Femur (tissue), 1 donor: ENCODE measurements around the gene RENBP.

Source experiments
- DNase-seq: peaks from one replicate; pipeline ENCODE4 v3.0.0-alpha.2; 2017

RENBP gene

DNA sequence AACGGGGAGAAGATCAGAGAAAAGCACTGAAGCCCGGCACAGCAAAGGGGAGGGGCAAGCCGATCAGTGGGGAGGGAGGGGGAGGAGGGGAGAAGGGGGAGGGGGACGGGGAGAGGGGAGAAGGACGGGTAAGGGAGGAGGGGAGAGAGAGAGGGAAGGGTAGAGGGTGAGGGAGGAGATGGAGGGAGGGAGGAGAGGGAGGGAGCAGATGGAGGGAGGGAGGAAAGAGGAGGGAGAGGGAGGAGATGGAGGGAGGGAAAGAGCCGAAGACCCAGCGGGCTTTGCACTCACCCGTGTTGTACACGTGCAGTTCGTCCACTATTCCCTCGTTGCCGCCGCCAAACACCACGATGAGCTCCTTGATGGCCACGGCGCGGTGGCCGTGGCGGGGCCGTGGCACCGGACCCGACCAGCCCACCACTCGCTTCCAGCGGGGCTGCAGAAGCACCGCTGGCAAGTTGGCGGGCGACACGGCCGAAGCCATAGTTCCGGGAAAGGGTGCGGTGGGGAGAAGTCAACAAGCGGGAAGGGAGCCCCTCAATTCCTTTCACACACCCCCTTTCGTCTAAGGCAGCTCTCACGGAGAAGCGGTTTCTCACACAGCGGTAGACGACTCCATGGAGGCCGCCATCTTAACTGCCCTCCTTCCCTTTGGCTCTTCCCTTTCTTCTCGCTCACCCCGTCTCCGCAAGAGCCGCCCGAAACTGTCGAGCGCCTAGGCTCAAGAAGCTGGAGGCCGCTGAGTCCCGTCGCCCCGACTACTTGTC lies 26.1 kb upstream of the RENBP start:
- peak; percentile 76 for DNase-seq

DNA sequence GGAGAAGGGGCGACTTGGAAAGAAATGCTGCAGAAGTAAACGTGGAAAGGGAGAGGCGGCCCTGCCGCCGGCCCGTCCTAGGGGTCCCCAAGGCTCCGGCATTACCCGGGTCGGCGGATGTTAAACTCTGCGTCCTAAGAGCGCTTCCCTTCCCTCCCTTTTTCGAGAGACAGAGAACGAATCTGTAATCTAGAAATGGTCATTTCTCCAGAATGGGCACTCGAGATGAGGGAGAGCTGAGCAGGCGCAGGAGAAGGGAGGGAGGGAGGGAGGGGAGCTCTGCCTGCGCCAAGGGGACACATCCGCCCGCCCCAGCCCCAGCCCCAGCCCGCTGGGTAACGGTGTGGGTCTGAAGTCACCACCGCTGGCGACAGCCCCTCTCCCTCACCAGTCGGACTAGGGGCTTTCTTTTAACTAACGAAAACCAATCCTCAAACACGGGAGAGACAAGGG lies 25.5 kb upstream of the RENBP start:
- no peak for DNase-seq

DNA sequence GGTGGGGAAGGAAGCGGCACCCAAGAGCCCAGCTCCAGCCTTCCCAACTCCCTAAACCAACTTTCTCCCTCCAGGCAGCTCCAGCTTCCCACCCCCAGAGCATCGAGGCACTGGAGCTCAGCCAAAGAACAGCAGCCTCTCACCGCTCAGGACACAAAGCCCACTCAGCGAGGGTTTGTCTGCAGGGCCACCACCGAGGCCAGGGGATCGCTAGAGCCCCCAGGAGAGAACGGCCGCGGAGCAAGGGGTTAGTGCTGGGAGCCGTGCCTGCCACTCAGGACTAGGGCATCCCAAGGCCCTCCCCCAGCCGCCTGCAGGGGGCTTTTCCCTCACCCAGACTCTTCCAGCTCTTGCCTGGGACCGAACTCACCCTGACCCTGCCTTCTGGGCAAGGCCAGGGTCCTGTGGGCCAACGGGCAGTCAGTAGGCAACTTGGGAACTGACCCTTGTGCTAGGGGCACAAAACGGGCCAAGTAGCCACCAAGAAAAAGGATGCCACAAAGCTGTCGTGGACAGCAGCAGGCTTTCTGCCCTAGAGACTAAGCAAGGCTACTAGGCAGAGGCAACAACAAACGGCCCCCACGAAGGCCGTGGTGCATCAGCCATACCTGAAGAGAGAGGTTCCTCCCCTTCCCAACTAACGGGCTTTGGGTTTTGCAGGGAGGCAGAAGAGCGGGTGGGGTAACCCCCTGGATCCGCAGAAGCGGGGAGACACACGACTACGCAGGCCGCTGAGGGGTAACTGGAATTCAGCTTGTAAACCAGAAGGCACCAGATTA lies 24.9 kb upstream of the RENBP start:
- DNase-seq: peak; percentile 32

DNA sequence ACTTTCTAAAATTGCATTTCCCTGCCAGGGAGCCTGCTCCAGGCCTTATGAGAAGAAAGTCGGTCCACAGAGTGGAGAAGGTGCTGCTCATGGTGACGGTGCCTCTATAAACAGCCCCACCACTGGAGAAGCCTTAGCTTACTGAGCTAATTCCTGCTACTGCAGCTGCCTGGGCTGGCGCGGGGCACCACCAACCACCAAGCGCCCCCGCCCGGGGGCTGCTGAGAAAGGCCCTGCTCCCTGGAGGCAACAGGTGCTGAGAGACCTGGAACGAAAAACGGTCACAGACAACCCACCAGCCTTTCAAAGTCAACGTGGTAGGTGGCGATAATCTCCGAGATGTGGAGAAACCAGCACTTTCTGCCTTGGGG lies 24.3 kb upstream of the RENBP start:
- no peak for DNase-seq

DNA sequence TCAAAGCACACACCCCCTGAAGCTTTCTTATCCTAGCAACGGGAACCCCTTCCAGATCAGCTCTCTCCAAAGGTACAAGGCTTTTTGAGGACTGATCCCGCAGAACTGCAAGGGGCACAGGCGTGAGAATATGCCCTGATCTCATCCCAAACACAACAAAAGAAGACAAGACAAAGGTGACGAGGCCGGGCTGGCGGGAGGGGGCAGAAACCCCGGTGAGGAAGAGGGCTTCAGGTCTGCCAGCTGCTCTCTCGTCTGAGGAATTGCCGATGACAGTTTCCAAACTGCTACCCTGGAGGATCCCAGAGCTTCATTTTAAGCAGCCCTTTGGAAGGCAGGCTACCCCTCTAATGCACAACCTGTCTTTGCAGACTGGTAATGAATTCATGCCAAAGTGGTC lies 23.8 kb upstream of the RENBP start:
- DNase-seq: no peak

DNA sequence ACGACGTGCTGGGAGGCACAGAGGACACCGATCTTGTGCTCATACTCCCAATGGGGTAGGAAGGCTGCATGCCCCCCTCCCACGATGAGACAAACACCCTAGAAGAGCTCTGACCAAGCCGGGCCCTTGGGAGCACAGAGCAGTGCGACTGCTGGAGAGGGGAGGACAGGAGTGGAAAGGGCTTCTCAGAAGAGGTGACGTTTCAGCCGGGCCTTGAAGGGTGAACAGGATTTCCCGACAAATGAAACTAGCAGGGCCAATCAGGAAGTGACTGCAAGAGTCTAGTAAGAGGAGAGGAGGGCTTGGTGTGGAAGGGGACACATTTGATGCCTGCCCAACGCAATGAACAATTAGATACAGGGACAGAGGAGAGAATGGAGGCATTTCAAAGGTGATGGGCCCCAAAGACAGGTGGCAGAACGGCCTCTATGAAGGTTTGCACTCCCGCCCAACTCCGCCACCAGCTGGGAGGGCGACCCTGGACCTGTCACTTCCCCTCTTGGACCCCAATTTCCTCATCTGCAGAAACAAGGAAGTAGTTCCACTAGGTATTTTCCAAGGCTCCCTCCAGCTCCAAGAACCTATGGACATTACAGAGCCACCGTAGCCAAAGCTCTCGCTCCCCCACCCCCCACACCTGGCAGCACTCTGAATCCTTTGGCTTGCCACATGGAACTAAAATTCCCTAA lies 23.2 kb upstream of the RENBP start:
- DNase-seq: no peak

DNA sequence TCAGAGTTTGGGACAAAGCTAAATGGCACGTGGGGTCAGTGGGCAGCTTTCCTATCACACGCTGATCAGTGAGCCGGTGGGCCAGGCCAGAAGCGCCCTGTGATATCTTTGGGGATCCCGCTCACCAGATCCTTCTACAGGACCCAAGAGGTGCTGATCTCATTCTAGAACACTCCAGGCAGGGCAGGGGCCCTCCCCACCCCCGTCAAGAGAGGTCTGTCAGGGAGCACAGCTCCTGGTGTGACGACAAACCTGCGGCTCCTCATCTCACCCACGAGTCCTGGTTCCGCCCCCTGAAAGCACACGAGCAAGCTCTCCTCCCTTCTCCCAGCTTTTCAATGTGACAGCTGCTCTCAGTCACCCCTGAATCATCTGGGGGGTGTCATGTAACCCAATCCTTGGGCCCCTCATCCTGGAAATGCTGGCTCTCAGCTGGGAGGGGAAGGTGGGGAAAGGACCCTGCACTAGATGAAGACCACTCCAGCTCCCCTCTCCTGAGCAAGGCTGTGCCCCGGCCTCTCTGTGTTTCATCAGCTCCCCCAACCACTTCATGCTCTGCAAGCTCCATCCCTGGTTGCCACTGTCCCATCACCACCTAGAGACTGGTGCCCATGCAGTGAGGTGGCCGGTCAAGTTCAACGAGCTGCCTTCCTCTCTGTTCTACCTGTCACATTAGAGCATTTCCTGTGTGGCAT lies 22.5 kb upstream of the RENBP start:
- DNase-seq: no peak

DNA sequence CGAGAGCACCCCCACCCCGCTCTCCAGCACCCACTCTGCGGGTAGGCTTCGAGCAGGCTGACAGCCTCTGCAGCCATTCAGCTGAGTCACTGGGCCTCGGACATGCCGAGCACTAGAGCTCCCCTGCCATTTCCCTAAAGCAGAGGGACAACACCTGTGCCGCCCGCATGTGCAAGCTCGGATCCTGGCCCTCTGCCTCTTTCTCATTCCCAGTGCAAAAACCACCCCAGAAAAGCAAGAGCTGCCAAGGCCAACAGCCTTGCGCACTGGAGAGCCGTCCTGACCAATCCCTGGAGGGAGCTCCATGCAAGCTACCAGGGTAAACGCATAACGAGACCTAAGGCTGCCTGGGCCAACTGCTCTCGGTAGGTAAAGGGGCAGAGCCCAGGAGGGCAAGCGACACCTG lies 21.8 kb upstream of the RENBP start:
- DNase-seq: no peak

DNA sequence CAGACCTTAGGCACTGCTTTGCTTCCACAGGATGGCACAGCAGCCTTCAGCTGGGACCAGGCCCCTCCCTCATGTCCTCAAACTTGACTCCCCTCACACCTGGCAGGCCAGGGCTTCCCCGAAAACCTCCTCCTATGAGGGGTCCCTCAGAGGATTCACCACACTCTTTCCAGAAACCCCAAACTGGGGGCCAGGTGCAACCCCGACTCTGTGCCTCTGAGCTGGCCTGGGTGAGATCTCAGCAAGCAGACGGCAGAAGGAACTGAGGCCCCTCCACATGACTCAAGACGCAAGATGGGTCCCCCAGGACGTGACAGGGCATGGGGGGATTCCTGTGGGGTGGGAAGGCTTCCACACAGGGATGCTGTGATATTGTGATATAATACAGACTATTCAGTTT lies 21.0 kb upstream of the RENBP start:
- no peak for DNase-seq

DNA sequence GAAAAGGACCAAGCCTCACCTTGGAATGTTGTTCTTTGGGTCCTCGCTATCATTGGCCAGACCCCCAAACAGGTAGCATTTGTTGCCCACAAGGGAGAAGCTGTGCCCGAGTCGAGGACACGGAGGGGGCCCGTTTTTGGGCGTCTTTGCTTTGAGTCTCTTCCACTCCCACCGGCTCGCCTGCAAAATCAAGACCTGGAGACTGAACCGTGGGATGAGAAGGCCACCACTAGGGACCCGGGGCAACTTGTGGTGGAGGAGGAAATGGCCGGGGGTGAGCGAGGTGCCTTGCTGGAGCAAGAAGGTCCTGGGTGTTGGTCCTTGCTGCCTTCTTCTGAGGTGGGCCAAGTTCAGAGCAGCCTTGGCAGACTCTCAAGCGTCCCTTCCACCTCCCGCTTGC lies 19.7 kb upstream of the RENBP start:
- no peak for DNase-seq

DNA sequence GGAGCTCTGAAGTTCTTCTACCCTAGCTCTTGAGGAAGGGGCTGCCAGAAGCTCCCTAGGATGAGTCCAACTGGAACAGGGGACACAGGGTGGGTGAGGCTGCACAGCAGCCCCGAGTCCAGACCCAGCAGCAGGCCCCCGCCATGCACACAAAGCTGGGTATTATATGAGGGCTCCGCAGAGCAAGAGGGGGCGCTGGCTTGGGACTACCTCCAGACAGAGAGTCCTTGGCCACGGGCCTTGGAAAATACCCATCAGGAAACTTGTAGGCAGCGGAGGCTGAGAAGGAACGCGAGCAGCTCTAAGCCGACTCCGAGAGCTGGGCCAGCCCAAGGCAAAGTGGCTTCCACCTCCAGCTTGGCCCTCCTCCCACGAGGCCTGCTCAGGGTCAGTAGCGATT lies 19.1 kb upstream of the RENBP start:
- no peak for DNase-seq

DNA sequence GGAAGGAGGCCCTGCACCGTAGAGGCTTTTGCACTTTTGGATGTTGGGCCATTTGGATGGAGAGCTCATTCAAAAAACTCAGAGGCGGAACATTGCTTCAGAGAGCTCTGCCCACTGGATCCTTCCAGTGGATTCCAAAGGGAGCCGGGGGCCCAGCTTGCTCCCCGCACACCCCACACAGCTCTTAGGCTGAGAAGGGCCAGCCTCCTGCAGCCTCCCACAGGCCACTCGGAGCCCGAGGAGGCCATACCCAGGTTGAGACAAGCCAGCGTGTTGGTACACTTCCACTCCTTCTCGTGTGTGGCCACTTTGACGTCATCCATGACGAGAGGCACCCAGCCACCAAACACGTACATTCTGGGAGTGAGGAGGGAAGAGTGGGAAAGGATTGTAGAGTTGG lies 16.8 kb upstream of the RENBP start:
- no peak for DNase-seq

DNA sequence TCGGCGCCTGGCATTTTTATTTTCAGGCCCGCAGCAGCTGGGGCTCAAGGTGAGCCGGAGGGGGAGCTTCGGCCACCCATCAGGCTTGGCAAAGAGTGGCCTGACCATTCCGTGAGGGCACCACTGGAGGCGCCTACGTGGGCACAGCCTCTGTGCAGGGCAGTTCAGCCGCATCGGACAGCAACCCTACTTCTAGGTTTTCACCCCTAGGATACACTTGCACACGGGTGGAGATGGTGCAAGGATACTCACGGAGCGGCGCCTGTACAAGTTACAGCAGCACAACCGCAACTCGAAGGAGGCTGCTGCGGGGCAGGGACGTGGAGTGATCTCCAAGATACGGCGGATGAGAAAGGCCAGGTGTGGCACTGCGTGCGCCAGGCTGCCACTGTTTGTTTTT lies 16.3 kb upstream of the RENBP start:
- no peak for DNase-seq

DNA sequence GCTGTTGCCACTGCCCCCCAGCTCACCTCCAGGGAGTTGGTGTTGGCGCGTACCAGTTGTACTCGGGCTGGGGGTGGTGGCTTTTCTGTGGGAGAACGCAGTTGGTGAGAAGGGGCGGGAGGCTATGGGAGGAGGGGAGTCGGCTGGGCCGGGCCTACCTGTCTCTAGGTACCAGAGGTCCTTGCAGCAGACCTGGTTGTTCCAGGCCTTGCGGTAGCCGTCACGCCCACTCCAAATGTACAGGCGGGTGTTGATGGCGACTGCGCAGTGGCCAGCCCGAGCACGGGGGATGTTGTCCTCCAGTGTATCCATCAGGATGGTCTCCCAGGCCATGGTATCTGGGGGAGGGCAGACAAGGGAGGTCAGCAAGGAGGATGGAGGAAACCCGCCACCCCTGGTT lies 15.6 kb upstream of the RENBP start:
- DNase-seq: no peak

DNA sequence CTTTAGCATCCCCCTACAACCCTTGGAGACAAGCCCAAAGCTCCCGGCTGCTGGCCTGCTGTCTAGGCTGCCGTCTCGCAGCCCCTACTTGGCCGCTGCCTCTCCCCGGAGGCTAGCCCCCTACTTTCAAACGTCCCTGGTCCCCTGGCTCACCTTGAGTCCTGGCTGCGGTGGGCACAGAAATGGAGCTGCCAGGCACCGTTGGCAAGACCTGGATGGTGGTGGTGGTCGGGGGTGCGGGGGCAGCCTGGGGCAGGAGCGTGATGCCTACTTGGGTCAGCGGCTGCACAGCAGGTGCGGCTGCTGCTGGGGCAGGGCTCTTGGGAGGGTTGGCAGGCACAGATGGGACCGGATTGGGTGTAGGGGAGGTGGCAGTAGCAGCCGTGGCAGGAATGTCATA lies 15.2 kb upstream of the RENBP start:
- no peak for DNase-seq

DNA sequence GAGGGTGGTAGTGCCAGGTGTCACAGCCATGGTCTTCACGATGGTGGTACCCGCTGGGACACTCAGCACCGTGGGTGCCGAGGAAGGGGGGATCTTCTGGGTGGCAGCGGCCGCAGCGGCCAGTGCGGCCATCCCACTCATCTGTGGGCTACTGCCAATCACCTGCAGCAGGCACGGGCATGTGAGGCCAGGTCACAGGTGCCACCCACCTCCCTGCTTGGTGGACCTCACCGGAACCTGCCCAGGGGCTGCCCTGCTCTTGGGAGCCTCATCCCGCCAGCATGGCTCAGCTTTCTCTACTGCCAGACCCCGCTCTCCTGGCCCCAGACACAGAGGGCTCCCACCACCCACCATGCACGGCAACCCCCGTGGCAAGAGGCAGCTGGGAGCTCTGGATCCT lies 14.2 kb upstream of the RENBP start:
- DNase-seq: no peak

DNA sequence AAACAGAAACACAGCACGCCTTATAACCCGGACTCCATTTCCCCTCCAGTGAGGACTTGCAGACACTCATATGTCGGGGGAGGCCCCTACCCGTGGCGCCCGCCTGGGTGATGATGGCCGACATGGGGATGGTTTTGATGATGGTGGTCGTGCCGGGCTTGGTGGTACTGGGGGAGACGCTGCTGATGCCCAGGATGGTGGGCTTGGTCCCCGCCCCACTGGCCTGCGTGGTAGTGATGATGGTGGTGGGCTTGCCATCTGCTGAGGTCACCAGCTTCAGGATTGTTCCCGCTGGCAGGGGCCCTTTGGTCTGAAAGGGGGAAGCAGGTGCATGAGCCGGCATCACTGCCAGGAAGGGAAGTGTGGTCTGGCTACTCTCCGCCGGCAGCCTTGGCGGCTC lies 12.8 kb upstream of the RENBP start:
- no peak for DNase-seq

DNA sequence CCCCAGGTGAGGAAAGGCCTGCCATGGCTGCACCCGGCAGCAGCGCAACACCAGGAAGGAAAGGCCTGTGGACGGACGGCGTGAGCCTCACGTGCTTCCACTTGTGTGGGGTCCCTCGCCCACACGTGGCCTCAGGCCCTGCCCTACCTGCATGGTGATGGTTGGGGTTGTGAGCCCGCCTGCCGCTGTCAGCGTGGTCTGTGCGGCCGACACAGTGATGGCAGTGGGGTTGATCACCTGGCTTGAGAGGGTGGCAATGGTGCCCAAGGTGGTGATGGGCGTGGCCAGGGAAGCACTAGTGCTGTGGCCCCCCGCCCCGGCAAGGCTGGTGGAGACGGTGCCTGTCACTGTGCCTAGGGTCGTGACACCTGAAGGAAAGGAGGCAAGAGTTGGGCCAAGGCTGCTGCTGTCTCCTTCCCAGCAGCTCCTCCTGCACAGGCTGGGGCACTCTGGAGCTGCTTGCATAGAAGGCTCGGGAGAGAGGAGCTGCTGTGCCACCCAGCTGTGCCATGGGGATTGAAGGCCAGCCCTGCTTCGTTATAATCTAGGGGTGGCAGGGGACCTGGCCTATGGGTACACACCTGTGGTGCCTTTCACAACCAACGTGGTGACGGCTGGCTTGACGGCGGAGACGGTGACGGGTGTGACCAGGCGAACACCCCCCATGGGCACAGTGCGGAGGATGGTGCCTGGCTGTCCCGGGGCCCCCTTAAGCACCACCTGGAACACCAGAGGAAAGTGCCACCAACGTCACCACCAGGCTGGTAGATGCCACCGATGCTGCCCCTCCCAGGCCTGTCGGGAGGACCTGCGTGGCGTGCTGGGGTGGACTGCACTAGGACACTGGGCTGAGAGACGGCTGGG lies 11.8 kb upstream of the RENBP start:
- DNase-seq: no peak

DNA sequence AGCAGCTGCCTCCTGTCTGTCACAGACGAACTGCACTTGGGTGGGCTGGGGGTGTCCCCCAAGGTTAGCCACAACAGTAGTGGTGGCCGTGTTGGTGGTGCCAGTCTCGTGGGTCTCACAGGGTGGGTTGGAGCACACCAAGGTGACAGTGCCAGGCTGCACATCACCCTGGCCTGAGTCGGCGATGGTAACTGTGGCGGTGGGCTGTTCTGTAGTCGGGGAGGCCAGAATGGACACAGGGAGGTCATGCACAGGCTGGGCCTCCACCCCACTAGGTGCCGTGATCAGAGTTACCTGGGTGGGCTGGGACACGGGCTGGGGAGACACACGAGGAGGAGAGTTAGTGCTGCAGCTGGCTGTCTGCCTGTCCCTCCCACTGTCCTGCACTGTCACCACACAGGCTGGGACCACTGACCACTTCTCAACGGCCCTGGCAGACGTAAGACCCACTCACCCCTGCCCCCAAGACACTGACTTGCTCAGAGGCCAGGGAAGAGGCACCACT lies 10.8 kb upstream of the RENBP start:
- DNase-seq: no peak

DNA sequence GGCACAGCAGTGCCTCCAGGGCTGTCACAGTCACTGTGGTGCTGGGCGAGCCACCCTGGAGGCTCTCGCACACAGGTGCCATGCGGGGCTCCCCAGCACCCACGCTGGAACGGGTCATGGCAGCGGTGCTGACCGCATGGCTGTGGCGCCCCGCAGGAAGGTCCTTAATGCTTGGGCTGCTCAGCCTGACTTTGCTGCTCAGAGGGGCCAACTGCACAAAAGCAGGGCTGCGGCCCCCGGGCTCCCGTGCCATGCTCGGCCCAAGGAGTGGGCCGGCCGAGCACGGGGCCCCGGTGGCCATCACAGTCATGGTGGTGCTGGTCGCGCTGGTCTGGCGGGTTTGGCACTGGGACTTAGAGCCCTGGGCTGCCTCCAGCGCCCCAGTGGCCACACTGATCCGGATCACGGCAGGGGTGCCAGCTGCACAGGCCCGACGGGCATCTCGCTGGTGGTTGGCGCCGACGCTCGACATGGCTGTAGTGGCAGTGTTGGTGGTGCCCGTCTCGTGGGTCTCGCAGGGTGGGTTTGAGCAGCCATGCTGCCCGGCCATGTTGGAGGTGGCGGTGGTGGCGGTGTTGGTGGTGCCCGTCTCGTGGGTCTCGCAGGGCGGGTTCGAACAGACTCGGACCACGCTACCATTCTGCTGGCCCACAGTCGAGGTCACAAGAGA lies 10.2 kb upstream of the RENBP start:
- DNase-seq: no peak

DNA sequence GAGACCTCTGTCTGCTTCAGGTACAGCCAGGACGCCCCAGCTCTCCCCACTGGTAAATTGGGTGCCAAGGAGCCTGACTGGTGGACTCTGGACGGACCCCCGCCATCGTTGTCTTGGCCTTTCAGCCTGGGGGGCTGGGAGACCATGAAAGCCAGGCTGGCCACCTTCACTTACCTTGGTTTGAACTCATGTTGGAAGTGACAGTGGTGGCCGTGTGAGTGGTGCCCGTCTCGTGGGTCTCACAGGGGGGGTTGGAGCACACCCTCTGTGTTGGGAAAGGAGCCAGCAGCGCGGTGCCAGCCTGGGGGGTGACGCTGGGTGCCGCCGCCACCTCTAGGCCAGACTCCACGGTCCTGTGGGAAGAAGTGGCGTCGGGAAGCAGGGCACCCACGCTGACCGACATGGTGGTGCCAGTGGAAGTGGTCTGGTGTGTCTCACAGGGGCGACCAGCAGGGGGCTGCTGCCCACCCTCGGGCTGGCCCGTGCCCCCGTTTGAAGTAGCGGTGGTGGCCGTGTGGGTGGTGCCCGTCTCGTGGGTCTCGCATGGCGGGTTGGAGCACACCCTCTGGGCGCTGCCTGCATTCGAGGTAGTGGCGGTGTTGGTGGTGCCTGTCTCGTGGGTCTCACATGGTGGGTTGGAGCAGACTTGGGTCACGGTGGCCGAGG lies 9.6 kb upstream of the RENBP start:
- no peak for DNase-seq
